Calu3 (cell line): ENCODE results near the gene WNT7A. TPM values are rescaled to one million over a fixed set of nuclear protein-coding genes. Genes with fewer than 3 reads are reported as not detected.

ENCODE experiments used
- BruUV-seq: library from RNA; stranded (reverse); fragments of 400-500 nt; replicated peaks from 2 replicates; lab custom pipeline; 2021; lab: Mats Ljungman, UMichigan
- CTCF ChIA-PET: fragments of 300-600 bp; sonication (Branson Sonifier 250); formaldehyde crosslinking; loops from one replicate; lab custom pipeline; 2022; ENCODE audit warnings: antibody characterized with exemption; lab: Charles Lee
- DNase-seq: peaks from one replicate; pipeline ENCODE4 v3.0.0; 2022
- H3K27ac Mint-ChIP-seq: one replicate; pipeline ENCODE4 v1.8.0; 2022; ENCODE audit warnings: mixed read lengths; ENCODE audit not compliant: unreplicated experiment
- H3K27me3 Mint-ChIP-seq: one replicate; pipeline ENCODE4 v1.8.0; 2022; ENCODE audit warnings: mixed read lengths; ENCODE audit not compliant: unreplicated experiment
- H3K36me3 Mint-ChIP-seq: one replicate; pipeline ENCODE4 v1.8.0; 2022; ENCODE audit warnings: mild to moderate bottlenecking, moderate library complexity, mixed read lengths; ENCODE audit not compliant: insufficient read depth, unreplicated experiment
- H3K4me1 Mint-ChIP-seq: one replicate; pipeline ENCODE4 v1.8.0; 2022; ENCODE audit warnings: mild to moderate bottlenecking, low read depth, mixed read lengths; ENCODE audit not compliant: unreplicated experiment
- H3K4me3 Mint-ChIP-seq: one replicate; pipeline ENCODE4 v1.8.0; 2022; ENCODE audit warnings: mild to moderate bottlenecking, low read depth, moderate library complexity, mixed read lengths; ENCODE audit not compliant: unreplicated experiment
- H3K9me3 Mint-ChIP-seq: one replicate; pipeline ENCODE4 v1.8.0; 2022; ENCODE audit warnings: low read depth, mixed read lengths; ENCODE audit not compliant: unreplicated experiment
- intact Hi-C: fragments of 100-400 bp; cut with micrococcal nuclease; formaldehyde crosslinking; loops from one replicate; pipeline ENCODE4 v1.10.0; 2022; ENCODE audit not compliant: unreplicated experiment
- total RNA-seq: library from RNA; stranded (reverse); gene quantifications from 2 replicates; pipeline ENCODE4 v1.2.3, GENCODE V29; 2022
- TF ChIP-seq, protein P1 (sequence below): fragments of 200-600 bp; IDR thresholded peaks from one replicate; pipeline ENCODE4 v1.8.0; 2022; ENCODE audit warnings: antibody characterized with exemption; ENCODE audit not compliant: unreplicated experiment

Gene WNT7A
- total RNA-seq, 1 experiment from 2014 or later = 3.5 TPM

DNA sequence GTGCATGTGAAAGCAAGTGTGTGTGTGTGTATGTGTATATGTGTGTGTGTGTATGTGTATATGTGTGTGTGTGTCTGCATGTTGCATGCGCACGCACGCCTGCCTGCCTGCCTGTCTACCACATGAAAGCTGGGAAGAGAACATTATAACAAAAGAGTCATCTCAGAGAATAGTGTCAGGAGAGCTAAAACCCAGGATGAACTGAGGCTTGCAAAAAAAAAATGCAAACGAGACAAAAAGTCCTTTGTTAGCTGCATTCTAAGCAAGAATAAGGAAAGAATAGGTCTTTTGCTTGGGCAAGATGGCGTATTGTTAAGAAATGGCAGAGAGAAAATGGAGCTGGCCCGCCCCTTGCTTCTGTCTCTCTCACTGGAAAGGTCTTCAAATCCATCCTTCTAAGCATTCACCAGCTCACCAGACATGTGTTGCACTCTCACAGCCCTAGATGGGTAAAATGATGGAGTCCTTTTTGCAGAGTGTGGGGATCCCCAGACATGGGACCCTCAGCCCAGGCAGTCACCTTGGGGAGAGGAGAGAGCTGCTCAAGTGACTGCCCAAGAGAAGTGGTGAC, 16.4 kb downstream of the WNT7A start:
- no peak overlapping the region for H3K4me3 Mint-ChIP-seq
- TF ChIP-seq, protein P1, sequence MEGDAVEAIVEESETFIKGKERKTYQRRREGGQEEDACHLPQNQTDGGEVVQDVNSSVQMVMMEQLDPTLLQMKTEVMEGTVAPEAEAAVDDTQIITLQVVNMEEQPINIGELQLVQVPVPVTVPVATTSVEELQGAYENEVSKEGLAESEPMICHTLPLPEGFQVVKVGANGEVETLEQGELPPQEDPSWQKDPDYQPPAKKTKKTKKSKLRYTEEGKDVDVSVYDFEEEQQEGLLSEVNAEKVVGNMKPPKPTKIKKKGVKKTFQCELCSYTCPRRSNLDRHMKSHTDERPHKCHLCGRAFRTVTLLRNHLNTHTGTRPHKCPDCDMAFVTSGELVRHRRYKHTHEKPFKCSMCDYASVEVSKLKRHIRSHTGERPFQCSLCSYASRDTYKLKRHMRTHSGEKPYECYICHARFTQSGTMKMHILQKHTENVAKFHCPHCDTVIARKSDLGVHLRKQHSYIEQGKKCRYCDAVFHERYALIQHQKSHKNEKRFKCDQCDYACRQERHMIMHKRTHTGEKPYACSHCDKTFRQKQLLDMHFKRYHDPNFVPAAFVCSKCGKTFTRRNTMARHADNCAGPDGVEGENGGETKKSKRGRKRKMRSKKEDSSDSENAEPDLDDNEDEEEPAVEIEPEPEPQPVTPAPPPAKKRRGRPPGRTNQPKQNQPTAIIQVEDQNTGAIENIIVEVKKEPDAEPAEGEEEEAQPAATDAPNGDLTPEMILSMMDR = no peak
- no peaks in the 10 kb centered on the region for H3K9me3 Mint-ChIP-seq
- intact Hi-C loops = no loop called here
- H3K36me3 Mint-ChIP-seq = no peaks in the 10 kb centered on the region
- H3K4me1 Mint-ChIP-seq = no peaks in the 10 kb centered on the region
- peaks cover 18% of the 10 kb centered on the region for H3K27me3 Mint-ChIP-seq
- H3K27ac Mint-ChIP-seq = no peak overlapping the region
- BruUV-seq = no TSS peak
- CTCF ChIA-PET = no interaction called here
- DNase-seq = no peak

DNA sequence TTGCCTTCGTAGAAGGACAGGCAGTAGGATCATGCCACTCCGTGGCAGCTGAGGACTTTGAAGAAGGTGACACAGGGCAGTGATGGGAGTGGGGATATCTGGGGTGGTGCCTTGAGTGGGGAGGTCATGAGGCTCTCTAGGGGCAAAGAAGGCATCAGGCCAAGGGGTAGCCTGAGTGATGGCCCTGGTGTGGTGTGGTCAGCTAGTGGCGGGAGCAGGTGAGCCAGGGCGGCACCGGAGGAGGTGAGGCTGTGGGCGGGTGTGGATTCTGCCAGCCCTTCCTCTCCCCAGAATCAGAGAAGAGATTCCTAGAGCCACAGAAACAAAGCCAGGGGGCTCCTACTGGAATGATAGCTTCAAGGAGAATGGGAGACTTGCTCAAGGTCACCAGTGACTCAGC, 18.4 kb downstream of the WNT7A start:
- CTCF ChIA-PET = interaction anchor here (0.6 kb wide), 1 partner anchor 116 kb away, joined by 4 read pairs; no protein-coding TSS in a partner anchor
- no peak for DNase-seq
- intact Hi-C loops = no loop called here
- BruUV-seq = no TSS peak
- Mint-ChIP-seq H3K9me3 (no peaks in the 10 kb centered on the region), H3K36me3 (no peaks in the 10 kb centered on the region), H3K4me3 (no peak overlapping the region), H3K4me1 (peaks cover 14% of the 10 kb centered on the region), H3K27ac (no peak overlapping the region), H3K27me3 (no peaks in the 10 kb centered on the region)
- TF ChIP-seq, protein P1 = no peak

DNA sequence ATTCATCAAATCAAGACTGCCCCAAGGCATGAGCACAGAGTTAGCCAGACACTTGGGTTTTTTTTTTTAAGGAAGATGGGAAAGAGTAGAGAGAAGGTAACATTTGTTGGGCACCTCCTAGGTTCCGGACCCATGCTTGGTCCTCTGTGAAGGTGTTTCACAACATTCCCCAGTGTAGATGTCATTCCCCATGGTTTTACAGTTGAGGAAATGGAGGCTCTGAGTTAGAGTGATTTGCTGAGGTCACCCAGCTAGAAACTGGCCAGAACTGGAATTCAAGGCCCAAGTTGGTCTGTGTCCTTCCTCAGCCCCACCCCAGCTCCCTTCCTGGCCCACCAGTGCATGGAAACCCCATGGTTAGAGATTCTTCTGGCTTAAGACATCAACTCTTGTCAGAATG, 19.9 kb downstream of the WNT7A start:
- BruUV-seq = no TSS peak
- TF ChIP-seq, protein P1 = no peak
- no peaks in the 10 kb centered on the region for H3K36me3 Mint-ChIP-seq
- CTCF ChIA-PET = no interaction called here
- no peaks in the 10 kb centered on the region for H3K27me3 Mint-ChIP-seq
- intact Hi-C loops = no loop called here
- H3K4me1 Mint-ChIP-seq = peaks cover 16% of the 10 kb centered on the region
- no peak overlapping the region for H3K4me3 Mint-ChIP-seq
- no peak overlapping the region for H3K27ac Mint-ChIP-seq
- no peaks in the 10 kb centered on the region for H3K9me3 Mint-ChIP-seq
- no peak for DNase-seq

DNA sequence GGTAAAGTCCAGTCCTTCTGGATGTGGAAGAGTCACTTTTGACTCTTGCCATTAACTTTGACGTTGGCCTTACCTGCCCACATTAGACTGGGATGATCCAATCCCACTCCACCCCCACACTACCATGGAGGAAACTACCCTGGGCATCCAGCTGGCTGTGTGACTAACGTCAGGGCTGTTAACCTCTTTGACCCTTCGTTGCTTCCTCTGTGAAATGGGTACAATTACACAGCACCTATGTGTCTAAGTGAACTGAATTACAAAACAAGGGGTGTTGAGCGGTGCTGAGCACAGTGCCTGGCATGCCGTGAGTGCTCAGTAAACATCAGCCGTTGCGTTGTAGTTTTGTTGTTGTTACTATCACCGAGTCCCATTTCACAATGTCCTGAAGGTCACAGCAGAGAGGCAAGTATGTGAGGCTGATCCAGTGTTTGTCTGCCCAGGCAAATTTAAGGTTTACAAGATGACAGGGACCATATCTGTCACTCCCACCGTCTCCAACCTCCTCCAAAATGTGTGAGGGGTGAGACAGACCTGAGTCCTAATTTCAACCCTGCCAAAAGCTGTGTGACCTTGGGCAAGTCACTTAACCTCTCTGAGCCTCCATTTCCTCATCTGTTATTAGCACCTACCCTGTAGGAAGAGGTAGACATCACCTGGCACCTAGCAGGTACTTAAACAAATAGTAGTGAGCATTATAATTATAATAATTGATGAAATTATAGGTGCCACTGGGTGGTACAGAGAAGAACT, 20.9 kb downstream of the WNT7A start:
- Mint-ChIP-seq H3K27me3 (no peaks in the 10 kb centered on the region), H3K36me3 (no peaks in the 10 kb centered on the region), H3K9me3 (no peaks in the 10 kb centered on the region), H3K27ac (no peak overlapping the region), H3K4me1 (peaks cover 19% of the 10 kb centered on the region), H3K4me3 (no peak overlapping the region)
- TF ChIP-seq, protein P1 = no peak
- CTCF ChIA-PET = no interaction called here
- no TSS peak for BruUV-seq
- DNase-seq = no peak
- intact Hi-C loops = no loop called here
